HG02852 (cell line): ENCODE measurements around the gene ABITRAM.
"Not testable (repeated sequence)": the region's sequence is repeated elsewhere in the genome, so short reads cannot be mapped to it uniquely, and the experiment has no call there.

Source experiments
- ATAC-seq: cut with Tn5 transposase; IDR thresholded peaks from one replicate; pipeline ENCODE4 v1.9.1; 2021; ENCODE audit warnings: mild to moderate bottlenecking, moderate library complexity; ENCODE audit not compliant: unreplicated experiment

Gene ABITRAM

GRCh38 chr9:108924466-108924865 is 9.7 kb upstream of the ABITRAM start:
- no peak for ATAC-seq

GRCh38 chr9:108928386-108928785 is 5.8 kb upstream of the ABITRAM start:
- no peak for ATAC-seq

GRCh38 chr9:108933231-108933717 is 926 bp upstream of the ABITRAM start:
- no peak for ATAC-seq

GRCh38 chr9:108933718-108934322 is 380 bp upstream of the ABITRAM start, which contains the start of gene ELP1:
Gene ELP1, minus strand, starts transcription at chr9:108934124. Its CDS starts 2,978 bp downstream, at chr9:108931146.
- ATAC-seq, result peak; percentile 83

GRCh38 chr9:108937561-108938305 is 3.5 kb downstream of the ABITRAM start:
- ATAC-seq, result no peak

GRCh38 chr9:108939975-108940374 is 5.8 kb downstream of the ABITRAM start:
- no peak for ATAC-seq

GRCh38 chr9:108950168-108950567 is 16.0 kb downstream of the ABITRAM start:
- ATAC-seq, result no peak

- no peak for ATAC-seq
Measured at GRCh38 chr9:108951578-108951977, 17.4 kb downstream of the ABITRAM start.

- no peak for ATAC-seq
Measured at GRCh38 chr9:108953983-108954574, 19.9 kb downstream of the ABITRAM start.

GRCh38 chr9:108956022-108956630 is 21.9 kb downstream of the ABITRAM start:
- no peak for ATAC-seq

GRCh38 chr9:108956631-108957026 is 22.4 kb downstream of the ABITRAM start:
- no peak for ATAC-seq

- no peak for ATAC-seq
Measured at GRCh38 chr9:108960331-108960730, 26.1 kb downstream of the ABITRAM start.

GRCh38 chr9:108961151-108961550 is 27.0 kb downstream of the ABITRAM start:
- ATAC-seq, result no peak

GRCh38 chr9:108963459-108964143 is 29.4 kb downstream of the ABITRAM start:
- no peak for ATAC-seq

- ATAC-seq, result no peak
Measured at GRCh38 chr9:108967916-108968315, 33.7 kb downstream of the ABITRAM start.

GRCh38 chr9:108971392-108971791 is 37.2 kb downstream of the ABITRAM start:
- ATAC-seq, result not testable (repeated sequence)

GRCh38 chr9:108972186-108972585 is 38.0 kb downstream of the ABITRAM start:
- no peak for ATAC-seq

- no peak for ATAC-seq
Measured at GRCh38 chr9:108972626-108973209, 38.5 kb downstream of the ABITRAM start.

- no peak for ATAC-seq
Measured at GRCh38 chr9:108973895-108974294, 39.7 kb downstream of the ABITRAM start.

- no peak for ATAC-seq
Measured at GRCh38 chr9:108978205-108978604, 44.0 kb downstream of the ABITRAM start.
